AG10803 (cell line): Measurements from ENCODE around the gene MRPL54.

Source experiments
- DNase-seq: peaks from one replicate; pipeline ENCODE4 v3.0.0; 2010; ENCODE audit warnings: low read depth
- H3K4me3 ChIP-seq: 2 replicates; pipeline ENCODE4 v1.5.1; 2011; ENCODE audit warnings: mild to moderate bottlenecking, low read length, control low read depth
- TF ChIP-seq, protein P1 (sequence below): conservative IDR thresholded peaks from 2 replicates; pipeline ENCODE4 v1.5.1; 2011; ENCODE audit warnings: mild to moderate bottlenecking, low read length, control low read depth, inconsistent platforms

MRPL54 gene

GRCh38 chr19:3782903-3783302 lies 20.4 kb downstream of the MRPL54 start:
- no peak overlapping the region for H3K4me3 ChIP-seq
- no peak for DNase-seq
- TF ChIP-seq, protein P1, sequence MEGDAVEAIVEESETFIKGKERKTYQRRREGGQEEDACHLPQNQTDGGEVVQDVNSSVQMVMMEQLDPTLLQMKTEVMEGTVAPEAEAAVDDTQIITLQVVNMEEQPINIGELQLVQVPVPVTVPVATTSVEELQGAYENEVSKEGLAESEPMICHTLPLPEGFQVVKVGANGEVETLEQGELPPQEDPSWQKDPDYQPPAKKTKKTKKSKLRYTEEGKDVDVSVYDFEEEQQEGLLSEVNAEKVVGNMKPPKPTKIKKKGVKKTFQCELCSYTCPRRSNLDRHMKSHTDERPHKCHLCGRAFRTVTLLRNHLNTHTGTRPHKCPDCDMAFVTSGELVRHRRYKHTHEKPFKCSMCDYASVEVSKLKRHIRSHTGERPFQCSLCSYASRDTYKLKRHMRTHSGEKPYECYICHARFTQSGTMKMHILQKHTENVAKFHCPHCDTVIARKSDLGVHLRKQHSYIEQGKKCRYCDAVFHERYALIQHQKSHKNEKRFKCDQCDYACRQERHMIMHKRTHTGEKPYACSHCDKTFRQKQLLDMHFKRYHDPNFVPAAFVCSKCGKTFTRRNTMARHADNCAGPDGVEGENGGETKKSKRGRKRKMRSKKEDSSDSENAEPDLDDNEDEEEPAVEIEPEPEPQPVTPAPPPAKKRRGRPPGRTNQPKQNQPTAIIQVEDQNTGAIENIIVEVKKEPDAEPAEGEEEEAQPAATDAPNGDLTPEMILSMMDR, result no peak

DNA sequence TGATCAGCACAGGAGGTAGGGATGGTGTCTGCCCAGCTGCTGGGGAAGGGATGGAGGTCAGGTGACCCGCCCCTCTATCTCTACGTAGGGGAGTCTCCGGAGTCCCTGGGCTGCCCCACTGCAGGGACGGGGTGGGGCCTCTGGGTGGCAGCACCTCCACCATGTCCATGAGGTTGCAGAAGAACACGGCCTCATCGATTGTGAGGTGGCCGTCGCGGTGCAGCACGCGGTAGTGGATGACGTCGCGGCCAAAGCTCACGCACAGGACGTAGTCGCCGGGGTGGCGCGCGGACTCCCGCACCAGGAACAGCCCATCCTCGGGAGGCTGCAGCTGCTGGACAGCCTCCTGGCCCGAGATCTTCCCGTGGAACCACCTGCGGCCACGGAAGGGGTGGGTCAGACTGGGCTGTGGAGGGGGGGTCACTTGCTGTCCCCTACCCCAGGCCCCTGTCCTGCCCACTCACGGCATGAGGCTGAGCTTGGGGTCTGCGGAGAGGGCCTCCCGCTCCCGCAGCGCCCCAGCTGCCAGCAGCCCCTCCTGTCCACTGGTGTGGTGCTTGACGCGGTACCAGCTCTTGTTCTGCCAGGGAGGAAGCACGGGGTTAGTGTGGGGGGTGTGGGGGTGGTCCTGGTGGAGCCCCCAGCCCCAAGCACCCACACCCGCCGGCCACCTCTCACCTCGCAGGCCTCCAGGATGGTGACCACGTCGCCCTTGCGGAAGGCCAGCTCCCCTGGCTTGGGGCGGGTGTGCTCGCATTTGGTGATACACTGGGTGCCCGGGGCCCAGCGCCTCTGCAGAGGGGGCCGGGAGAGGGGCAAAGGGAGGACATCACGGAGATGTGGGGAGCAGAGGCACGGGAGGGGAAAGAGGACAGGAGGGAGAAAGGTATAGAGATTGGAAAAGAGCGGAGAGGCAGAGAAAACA lies 21.4 kb downstream of the MRPL54 start:
- TF ChIP-seq, protein P1, result no peak; the same call in 1 of the 2 replicates
- no peak overlapping the region for H3K4me3 ChIP-seq
- DNase-seq, result no peak

DNA sequence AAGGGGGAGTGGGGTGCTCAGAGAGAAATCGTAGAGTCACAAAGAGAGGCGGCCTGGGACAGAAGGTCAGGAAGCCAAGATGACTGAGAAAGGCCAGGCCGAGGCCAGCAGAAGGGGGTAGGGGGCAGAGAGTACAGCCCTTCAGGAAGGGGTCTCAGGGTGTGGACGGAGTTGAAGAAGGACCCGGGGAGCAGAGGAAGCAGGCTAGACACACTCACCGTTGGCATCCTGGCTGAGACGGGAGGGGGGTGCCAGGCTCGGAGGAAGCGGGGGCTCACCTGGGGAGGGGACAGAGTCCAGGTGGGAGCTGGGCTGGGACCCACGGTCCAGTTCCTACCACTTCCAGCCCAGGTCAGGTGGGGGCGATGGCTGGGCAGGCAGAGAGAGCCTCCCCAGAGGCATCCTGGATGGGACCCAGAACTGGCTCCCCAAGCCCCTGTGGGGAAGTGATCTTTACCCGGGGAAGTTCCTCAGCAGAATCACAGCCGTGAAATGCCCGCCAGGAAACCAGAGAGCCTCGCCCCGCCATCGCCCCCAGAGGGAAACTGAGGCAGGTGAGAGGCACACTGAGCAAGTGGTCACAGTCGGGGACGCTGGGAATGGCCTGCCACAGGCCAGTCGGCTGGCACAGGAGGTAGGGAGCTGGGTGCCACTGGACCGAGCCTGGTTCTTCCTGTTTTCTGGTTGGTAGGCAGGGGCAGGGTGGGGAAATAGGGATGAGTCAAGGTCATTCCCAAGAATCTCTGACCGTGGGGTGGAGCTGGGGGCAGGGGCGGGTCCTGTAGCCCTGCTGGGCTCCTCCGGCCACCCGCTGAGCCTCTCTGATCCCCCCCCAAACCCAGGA lies 22.3 kb downstream of the MRPL54 start:
- TF ChIP-seq, protein P1, result no peak
- DNase-seq, result no peak
- no peak overlapping the region for H3K4me3 ChIP-seq

DNA sequence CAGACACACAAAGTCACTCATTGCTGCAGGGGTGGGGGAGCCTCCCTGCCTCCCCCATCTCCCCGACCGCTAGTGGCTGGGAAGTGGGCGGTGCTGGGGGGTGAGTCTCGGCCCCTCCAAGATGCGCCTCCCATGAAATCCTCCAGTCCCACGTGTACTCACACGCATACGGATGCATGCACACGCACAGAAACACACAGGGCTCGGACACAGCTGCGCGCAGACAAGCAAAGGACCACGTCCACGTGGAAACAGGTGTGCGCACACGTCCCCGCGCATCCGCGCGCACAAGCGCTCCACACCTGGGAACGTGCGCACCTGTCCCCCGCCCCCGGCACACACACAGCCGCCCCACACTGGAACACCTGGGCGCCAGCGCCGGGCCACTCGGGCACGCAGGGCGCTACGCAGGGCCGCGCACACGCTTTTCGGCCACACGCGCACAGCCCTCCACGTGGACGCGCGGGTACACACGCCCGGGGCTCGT lies 23.0 kb downstream of the MRPL54 start:
- no peak for DNase-seq
- H3K4me3 ChIP-seq, result no peak overlapping the region
- TF ChIP-seq, protein P1, result no peak

DNA sequence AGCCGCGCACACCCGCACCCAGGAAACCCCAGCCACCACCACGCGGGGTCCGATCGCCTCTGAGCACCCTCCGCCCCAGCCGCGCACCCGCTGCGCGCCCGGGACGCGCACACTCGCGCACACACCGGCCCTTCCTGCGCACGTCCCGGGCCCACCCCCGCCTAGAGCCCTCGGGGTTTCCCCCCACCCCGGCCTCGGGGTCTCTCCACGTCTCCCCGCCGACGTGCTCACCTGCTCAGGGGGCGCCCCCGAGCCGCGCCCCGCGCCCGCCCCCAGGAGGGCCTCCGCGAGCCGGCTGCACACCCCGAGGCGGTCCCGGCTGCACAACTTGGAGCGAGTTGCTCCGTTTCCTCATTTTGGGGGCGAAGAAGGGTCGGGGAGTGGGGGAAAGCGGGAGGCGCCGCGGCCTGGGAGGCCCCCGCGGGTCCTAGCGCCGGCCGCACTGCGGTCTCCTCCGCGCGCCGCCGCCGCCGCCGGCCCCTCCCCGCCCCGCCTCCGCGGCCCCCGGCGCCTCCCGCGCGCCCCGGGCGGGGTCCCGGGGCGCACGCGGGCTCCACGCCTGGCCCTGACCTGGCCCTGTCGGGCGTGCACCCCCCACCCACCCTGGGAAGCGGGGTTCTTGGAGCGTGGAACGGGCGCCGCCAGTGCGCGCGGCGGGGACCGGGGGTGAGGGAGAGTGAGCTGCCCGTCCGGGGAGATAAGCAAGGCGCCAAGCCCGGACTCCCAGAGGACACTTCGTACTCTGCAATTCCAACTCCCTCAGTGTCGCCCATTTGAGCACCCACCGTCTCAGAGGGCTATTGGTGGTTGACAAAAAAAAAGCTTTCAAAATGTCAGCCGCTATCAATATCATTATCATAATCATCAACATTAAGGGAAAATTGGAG lies 23.7 kb downstream of the MRPL54 start, which contains the start of gene MATK:
Gene MATK (minus strand): TSS at position 444 of the 887 bp plus-strand sequence. CDS start 1,246 bp downstream, outside the sequence.
- TF ChIP-seq, protein P1, result no peak
- no peak within 1 kb of the TSS for H3K4me3 ChIP-seq
- no peak for DNase-seq

- no peak overlapping the region for H3K4me3 ChIP-seq
- DNase-seq, result no peak
- TF ChIP-seq, protein P1, result no peak
Measured at GRCh38 chr19:3788996-3789778, 26.7 kb downstream of the MRPL54 start.
